GM21390 (cell line): ENCODE measurements around the gene CYP3A4.
"Not testable (repeated sequence)": the region's sequence is repeated elsewhere in the genome, so short reads cannot be mapped to it uniquely, and the experiment has no call there.

Source experiments
- ATAC-seq: cut with Tn5 transposase; IDR thresholded peaks from one replicate; pipeline ENCODE4 v1.9.1; 2021; ENCODE audit not compliant: unreplicated experiment

CYP3A4 gene

GRCh38 chr7:99755085-99755484, 28.9 kb downstream of the CYP3A4 start:
- ATAC-seq: no peak

- ATAC-seq: no peak
These were observed 31.6 kb downstream of the CYP3A4 start for GRCh38 chr7:99752356-99752755.

GRCh38 chr7:99751322-99752052, 32.5 kb downstream of the CYP3A4 start:
- ATAC-seq: not testable (repeated sequence)

GRCh38 chr7:99748846-99749579, 35.0 kb downstream of the CYP3A4 start:
- no peak for ATAC-seq

- ATAC-seq: not testable (repeated sequence)
These were observed 37.1 kb downstream of the CYP3A4 start for GRCh38 chr7:99746915-99747314.

- ATAC-seq: not testable (repeated sequence)
These were observed 38.6 kb downstream of the CYP3A4 start for GRCh38 chr7:99745395-99745794.

- ATAC-seq: no peak
These were observed 41.1 kb downstream of the CYP3A4 start for GRCh38 chr7:99742737-99743394.

- ATAC-seq: no peak
These were observed 42.6 kb downstream of the CYP3A4 start for GRCh38 chr7:99741441-99741795.

GRCh38 chr7:99740573-99741440, 43.2 kb downstream of the CYP3A4 start:
- ATAC-seq: no peak

GRCh38 chr7:99739699-99740572, 44.0 kb downstream of the CYP3A4 start:
- no peak for ATAC-seq

- ATAC-seq: no peak
These were observed 46.3 kb downstream of the CYP3A4 start for GRCh38 chr7:99737726-99738125.

- not testable (repeated sequence) for ATAC-seq
These were observed 47.3 kb downstream of the CYP3A4 start for GRCh38 chr7:99736667-99737066.

- no peak for ATAC-seq
These were observed 49.0 kb downstream of the CYP3A4 start, which contains the start of gene CYP3A7 for GRCh38 chr7:99734987-99735386. TSS of gene CYP3A7 (minus strand) at chr7:99735196. CDS start at chr7:99735093, 103 bp downstream.

- no peak for ATAC-seq
These were observed 50.5 kb downstream of the CYP3A4 start for GRCh38 chr7:99733448-99733847.

GRCh38 chr7:99733003-99733402, 51.0 kb downstream of the CYP3A4 start:
- ATAC-seq: no peak

GRCh38 chr7:99731638-99732374, 52.2 kb downstream of the CYP3A4 start:
- ATAC-seq: no peak

- no peak for ATAC-seq
These were observed 53.0 kb downstream of the CYP3A4 start for GRCh38 chr7:99730992-99731391.

GRCh38 chr7:99730238-99730810, 53.7 kb downstream of the CYP3A4 start:
- no peak for ATAC-seq
